Measurements from ENCODE around the gene CAMTA1.

DNA sequence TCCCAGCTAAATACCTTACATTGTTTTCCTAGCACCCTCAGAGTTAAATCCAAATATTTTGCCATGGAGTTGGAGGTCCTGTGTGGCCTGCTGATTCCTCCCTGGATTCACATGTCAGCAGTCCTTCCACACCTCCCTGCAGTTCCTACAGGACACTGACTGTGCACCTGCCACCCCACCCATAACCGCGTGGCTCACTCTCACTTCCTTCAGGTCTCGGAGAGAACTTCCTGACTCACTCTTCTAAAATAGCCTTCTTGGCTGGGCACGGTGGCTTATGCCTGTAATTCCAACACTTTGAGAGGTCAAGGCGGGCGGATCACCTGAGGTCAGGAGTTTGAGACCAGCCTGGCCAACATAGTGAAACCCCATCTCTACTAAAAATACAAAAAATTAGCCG, 8.4 kb upstream of the CAMTA1 start:
- TF ChIP-seq, protein P1, sequence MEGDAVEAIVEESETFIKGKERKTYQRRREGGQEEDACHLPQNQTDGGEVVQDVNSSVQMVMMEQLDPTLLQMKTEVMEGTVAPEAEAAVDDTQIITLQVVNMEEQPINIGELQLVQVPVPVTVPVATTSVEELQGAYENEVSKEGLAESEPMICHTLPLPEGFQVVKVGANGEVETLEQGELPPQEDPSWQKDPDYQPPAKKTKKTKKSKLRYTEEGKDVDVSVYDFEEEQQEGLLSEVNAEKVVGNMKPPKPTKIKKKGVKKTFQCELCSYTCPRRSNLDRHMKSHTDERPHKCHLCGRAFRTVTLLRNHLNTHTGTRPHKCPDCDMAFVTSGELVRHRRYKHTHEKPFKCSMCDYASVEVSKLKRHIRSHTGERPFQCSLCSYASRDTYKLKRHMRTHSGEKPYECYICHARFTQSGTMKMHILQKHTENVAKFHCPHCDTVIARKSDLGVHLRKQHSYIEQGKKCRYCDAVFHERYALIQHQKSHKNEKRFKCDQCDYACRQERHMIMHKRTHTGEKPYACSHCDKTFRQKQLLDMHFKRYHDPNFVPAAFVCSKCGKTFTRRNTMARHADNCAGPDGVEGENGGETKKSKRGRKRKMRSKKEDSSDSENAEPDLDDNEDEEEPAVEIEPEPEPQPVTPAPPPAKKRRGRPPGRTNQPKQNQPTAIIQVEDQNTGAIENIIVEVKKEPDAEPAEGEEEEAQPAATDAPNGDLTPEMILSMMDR (IDR thresholded peaks at IDR 0.05; ENCODE audit: low read depth, low read length, missing input control), result no peak
- TF ChIP-seq RAD21 (IDR thresholded peaks at IDR 0.05) (no peak), GABPA (IDR thresholded peaks at IDR 0.05 in 1 of 2, conservative IDR thresholded peaks at IDR 0.05 in 1 of 2) (no peak), FOXA1 (IDR thresholded peaks at IDR 0.05) (no peak)
- TF ChIP-seq, protein P2, sequence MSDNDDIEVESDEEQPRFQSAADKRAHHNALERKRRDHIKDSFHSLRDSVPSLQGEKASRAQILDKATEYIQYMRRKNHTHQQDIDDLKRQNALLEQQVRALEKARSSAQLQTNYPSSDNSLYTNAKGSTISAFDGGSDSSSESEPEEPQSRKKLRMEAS (IDR thresholded peaks at IDR 0.05), result no peak
- TF ChIP-seq, protein P3, sequence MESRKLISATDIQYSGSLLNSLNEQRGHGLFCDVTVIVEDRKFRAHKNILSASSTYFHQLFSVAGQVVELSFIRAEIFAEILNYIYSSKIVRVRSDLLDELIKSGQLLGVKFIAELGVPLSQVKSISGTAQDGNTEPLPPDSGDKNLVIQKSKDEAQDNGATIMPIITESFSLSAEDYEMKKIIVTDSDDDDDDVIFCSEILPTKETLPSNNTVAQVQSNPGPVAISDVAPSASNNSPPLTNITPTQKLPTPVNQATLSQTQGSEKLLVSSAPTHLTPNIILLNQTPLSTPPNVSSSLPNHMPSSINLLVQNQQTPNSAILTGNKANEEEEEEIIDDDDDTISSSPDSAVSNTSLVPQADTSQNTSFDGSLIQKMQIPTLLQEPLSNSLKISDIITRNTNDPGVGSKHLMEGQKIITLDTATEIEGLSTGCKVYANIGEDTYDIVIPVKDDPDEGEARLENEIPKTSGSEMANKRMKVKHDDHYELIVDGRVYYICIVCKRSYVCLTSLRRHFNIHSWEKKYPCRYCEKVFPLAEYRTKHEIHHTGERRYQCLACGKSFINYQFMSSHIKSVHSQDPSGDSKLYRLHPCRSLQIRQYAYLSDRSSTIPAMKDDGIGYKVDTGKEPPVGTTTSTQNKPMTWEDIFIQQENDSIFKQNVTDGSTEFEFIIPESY (IDR thresholded peaks at IDR 0.05), result no peak

Measured in liver (tissue), 3 donors.